BJ (cell line): Measurements from ENCODE around the gene KRTAP16-1. TPM values are rescaled to one million over a fixed set of nuclear protein-coding genes. Genes with fewer than 3 reads are reported as not detected.

Source experiments
- CTCF ChIA-PET: fragments of 350-600 bp; formaldehyde crosslinking; extraction: SDS; loops from one replicate; lab custom pipeline; 2021; ENCODE audit warnings: antibody characterized with exemption, inconsistent platforms; lab: Yijun Ruan, JAX
- POLR2A ChIA-PET: fragments of 300-600 bp; sonication (Branson Sonifier 250); formaldehyde crosslinking; extraction: SDS; loops from one replicate; lab custom pipeline; 2021; ENCODE audit warnings: antibody characterized with exemption; lab: Charles Lee
- DNase-seq: peaks from one replicate; pipeline ENCODE4 v3.0.0-alpha.2; 2011; ENCODE audit warnings: low read depth
- H3K27me3 ChIP-seq: 2 replicates; pipeline ENCODE4 v1.6.0; 2011; ENCODE audit warnings: low read length; ENCODE audit not compliant: control insufficient read depth, insufficient read depth
- H3K36me3 ChIP-seq: 2 replicates; pipeline ENCODE4 v1.5.1; 2011; ENCODE audit warnings: low read length; ENCODE audit not compliant: control insufficient read depth, insufficient read depth
- H3K4me3 ChIP-seq: 2 replicates; pipeline ENCODE4 v1.5.1; 2011; ENCODE audit warnings: low read depth, mild to moderate bottlenecking, control low read depth, low read length
- CTCF ChIP-seq: IDR thresholded peaks from 2 replicates; pipeline ENCODE4 v1.5.1; 2011; ENCODE audit warnings: low read depth, mild to moderate bottlenecking, control low read depth, inconsistent platforms, low read length, moderate library complexity; ENCODE audit not compliant: insufficient read depth
- polyA plus RNA-seq: library from polyadenylated mRNA; depleted of rRNA; stranded (reverse); fragments of >200 nt; gene quantifications from 2 replicates; pipeline ENCODE4 v1.2.3, GENCODE V29; 2011

The KRTAP16-1 gene
- polyA plus RNA-seq, 1 experiment = not detected

- ChIA-PET CTCF (interaction anchor here (0.6 to 3.3 kb wide), 3 partner anchors 11 to 329 kb away, joined by 3 to 18 read pairs (median 6); no protein-coding TSS in a partner anchor), POLR2A (no interaction called here)
- no peak for DNase-seq
- Histone ChIP-seq H3K4me3 (no peak overlapping the region), H3K36me3 (no peaks in the 10 kb centered on the region), H3K27me3 (no peaks in the 10 kb centered on the region)
- no peak for TF ChIP-seq CTCF
These were observed 24.7 kb upstream of the KRTAP16-1 start for GRCh38 chr17:41333836-41334235.

- Histone ChIP-seq H3K36me3 (no peaks in the 10 kb centered on the region), H3K27me3 (no peaks in the 10 kb centered on the region), H3K4me3 (no peak overlapping the region)
- TF ChIP-seq CTCF = no peak
- no peak for DNase-seq
- CTCF ChIA-PET = interaction anchor here (0.7 to 3.3 kb wide), 3 partner anchors 10 to 330 kb away, joined by 3 to 18 read pairs (median 6); no protein-coding TSS in a partner anchor
- POLR2A ChIA-PET = no interaction called here
These were observed 24.0 kb upstream of the KRTAP16-1 start for GRCh38 chr17:41333098-41333497.

- CTCF ChIA-PET = interaction anchor here (0.7 to 4.0 kb wide), 5 partner anchors 9 to 476 kb away, joined by 3 to 20 read pairs (median 3); no protein-coding TSS in a partner anchor
- no peak for TF ChIP-seq CTCF
- POLR2A ChIA-PET = no interaction called here
- no peak for DNase-seq
- H3K27me3 ChIP-seq = no peaks in the 10 kb centered on the region
- no peak overlapping the region for H3K4me3 ChIP-seq
- H3K36me3 ChIP-seq = no peaks in the 10 kb centered on the region
These were observed 23.1 kb upstream of the KRTAP16-1 start for GRCh38 chr17:41332239-41332638.

GRCh38 chr17:41331606-41332005, 22.5 kb upstream of the KRTAP16-1 start:
- no peak for DNase-seq
- TF ChIP-seq CTCF = no peak
- H3K36me3 ChIP-seq = no peaks in the 10 kb centered on the region
- CTCF ChIA-PET = interaction anchor here (0.9 to 4.0 kb wide), 3 partner anchors 9 to 331 kb away, joined by 3 to 20 read pairs (median 18); no protein-coding TSS in a partner anchor
- POLR2A ChIA-PET = no interaction called here
- H3K27me3 ChIP-seq = no peaks in the 10 kb centered on the region
- no peak overlapping the region for H3K4me3 ChIP-seq

GRCh38 chr17:41329279-41329948, 20.3 kb upstream of the KRTAP16-1 start:
- POLR2A ChIA-PET = interaction anchor here (0.5 kb wide), 1 partner anchor 43 kb away, joined by 6 read pairs; no protein-coding TSS in a partner anchor
- DNase-seq = no peak
- CTCF ChIA-PET = interaction anchor here (0.6 to 4.0 kb wide), 41 partner anchors 9 to 473 kb away, joined by 3 to 20 read pairs (median 4); partner anchors contain the start of genes KRT36, KRTAP1-1, KRTAP16-1 and KRTAP17-1

More at GRCh38 chr17:41329279-41329948, 20.3 kb upstream of the KRTAP16-1 start:
- H3K4me3 ChIP-seq = no peak overlapping the region
- no peaks in the 10 kb centered on the region for H3K36me3 ChIP-seq
- no peaks in the 10 kb centered on the region for H3K27me3 ChIP-seq
- TF ChIP-seq CTCF = peak; percentile 92
